Stimulated activated CD4-positive, alpha-beta T cell treated with anti-CD3 and anti-CD28 coated beads, Interleukin-2, amount 100 ng/mL, for 48 hours (primary cell): ENCODE measurements around the gene SETD6.
"Not testable (repeated sequence)": the region's sequence is repeated elsewhere in the genome, so short reads cannot be mapped to it uniquely, and the experiment has no call there.

Source experiments
- DNase-seq, 2 donors: peaks; one replicate each; pipeline ENCODE4 v3.0.0-alpha.2; 2020

The SETD6 gene

GRCh38 chr16:58515125-58515870 lies at the start of gene SETD6:
SETD6 (plus strand) TSS chr16:58515517; CDS start chr16:58515538, 21 bp downstream.
- DNase-seq, result peak; percentile 71 to 72

DNA sequence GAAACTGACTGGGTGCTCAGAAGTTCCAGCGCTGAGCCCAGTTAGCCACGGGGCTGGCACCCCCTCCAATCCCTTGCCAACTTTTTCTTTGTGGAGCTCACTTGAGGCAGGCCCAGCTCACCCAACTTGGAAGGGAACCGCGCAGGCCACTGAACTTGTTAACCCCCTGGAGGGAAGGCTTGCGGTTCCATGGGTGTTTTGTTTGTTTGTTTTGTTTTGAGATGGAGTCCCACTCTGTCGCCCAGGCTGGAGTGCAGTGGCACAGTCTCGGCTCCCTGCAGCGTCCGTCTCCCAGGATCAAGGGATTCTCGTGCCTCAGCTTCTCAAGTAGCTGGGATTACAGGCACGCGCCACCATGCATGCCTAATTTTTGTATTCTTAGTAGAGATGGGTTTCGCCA lies 49.5 kb upstream of the SETD6 start:
- no peak for DNase-seq

DNA sequence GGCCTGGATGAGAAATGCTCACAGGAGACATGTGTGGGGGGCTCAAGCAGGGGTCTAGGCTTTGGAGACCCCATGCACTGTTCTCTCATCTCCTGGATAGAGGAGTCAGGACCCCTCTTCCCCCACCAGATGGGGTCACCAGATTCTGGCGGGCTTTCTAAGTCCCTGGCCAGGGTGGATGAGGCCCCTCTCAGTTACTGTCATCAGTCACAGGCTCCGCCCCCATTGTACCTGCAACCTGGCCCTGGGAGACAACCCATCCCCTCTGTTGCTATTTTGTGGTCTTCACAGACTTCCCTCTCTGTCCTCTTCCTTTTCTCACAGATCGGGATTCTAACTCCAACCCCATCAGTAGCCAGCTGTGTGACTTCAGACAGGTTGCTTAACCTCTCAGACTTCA lies 48.9 kb upstream of the SETD6 start:
- no peak for DNase-seq

- no peak for DNase-seq
These were observed 47.4 kb upstream of the SETD6 start for GRCh38 chr16:58467905-58468304.

DNA sequence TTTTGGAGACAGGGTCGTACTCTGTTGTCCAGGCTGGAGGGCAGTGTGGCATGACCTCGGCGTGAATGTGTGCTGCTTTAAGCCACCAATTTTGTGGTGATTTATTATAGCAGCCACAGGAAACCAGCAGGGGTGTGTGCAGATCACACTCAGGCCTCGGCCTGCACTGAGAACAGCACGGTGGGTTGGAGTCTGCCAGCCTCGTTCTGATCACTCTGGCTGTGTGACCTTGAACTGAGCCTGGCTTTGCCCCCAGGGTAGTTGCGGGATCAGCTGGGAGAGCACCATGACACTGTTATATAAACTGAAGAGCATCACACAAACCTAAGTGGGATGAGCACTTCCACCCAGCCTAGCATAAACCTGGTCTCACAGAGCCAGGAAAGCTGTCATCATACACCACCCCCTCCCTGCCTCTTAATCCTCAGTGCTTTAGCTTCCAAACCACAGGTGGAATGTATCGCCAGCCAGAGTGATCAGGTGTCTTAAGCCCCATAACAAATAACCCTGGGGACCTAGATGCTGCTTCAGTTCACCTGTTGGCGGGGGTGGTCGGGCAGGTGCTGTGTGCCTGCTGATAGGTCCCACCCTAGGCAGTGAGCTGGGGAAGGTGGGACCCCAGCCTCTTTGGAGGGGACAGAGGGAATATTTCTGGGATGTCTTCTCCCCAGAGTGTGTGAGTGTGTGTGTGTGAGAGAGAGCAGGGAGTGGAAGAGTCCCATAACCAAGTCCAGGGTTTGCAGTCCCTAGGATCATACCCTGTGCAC lies 43.9 kb upstream of the SETD6 start:
- no peak for DNase-seq

GRCh38 chr16:58472266-58472665 lies 43.1 kb upstream of the SETD6 start:
- no peak for DNase-seq

DNA sequence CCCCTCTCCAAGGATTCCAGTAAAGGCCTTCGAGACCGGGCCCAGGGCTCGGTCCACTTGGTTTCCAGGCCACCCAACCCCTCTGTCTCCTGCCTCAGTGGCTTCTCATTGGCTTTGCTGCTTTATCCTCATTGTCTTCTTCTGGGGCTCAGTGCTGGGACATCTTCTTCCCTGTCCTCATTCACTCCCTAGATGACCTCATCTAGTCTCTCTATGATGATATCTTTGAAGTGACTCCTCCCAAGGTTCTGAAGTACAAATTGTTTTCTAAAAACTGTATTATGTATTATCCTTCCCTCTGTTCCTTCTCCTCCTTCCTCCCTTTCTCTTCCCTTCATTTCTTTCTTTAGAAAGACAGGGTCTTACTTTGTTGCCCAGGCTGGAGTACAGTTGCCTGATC lies 42.5 kb upstream of the SETD6 start:
- DNase-seq, result no peak

DNA sequence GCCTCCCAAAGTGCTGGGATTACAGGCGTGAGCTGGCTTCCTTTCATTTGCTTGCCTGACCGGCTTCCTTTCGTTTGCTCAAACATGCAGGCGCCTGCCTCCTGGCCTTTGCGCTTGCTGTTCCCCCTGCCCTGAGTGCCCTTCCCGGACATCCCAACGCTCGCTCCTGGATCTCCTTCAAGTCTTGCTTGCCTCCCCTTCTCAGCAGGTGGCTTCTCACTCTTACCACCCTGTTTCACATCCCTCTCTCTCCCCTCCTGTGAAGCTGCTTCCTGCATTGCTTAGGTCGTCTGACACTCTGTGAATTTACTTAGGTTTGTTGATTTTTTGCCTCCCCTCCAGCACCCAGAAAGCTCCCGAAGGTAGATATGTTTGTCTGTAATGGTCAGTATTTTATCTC lies 41.0 kb upstream of the SETD6 start:
- DNase-seq, result no peak

DNA sequence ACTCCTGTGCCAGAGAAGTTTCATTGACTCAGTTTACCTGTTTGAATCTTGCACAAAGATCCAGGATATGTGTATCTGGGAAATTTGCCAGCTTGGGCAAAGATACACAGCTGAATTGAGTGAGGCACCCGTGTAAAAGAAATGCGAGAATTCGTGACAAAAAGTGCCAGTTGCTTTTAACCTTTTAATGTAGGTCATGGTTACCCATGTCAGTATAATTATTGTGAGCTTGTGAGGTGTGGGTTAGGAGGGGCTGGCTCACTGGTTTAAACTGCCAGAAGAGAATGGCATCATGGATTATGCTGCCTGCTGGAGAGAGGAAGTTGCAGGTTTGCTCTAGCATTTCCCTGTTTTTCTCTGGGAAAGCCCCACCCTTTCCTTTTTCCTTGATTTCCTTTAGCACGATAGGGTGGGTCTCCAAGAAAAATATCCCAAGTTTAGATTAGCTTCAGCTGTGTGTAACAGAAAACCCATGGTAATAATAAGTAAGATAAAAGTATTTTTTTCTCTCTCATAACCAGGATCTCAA lies 40.2 kb upstream of the SETD6 start:
- no peak for DNase-seq

- no peak for DNase-seq
These were observed 38.5 kb upstream of the SETD6 start for GRCh38 chr16:58476791-58477190.

- DNase-seq, result no peak
These were observed 36.9 kb upstream of the SETD6 start for GRCh38 chr16:58478427-58478826.

- DNase-seq, result no peak
These were observed 34.0 kb upstream of the SETD6 start for GRCh38 chr16:58481226-58481869.

DNA sequence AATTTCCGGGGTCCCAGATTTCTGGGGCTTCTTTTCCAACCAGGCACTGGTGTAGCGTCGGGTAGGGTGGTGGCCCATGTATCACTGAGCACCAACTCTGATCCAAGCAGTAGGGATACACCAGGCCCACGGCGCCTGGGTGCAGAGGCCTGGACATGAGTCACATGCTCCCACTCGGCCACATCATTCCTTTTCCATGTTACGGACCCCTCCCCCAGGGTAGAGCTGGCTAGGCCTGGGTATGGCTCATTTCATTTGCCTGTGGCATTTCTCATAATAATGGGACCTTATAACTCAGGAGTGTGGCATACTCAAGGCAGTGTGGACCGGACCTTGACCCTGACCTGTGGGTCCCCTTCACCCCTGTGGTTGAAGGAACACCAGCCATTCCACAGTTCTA lies 33.4 kb upstream of the SETD6 start:
- DNase-seq, result no peak

DNA sequence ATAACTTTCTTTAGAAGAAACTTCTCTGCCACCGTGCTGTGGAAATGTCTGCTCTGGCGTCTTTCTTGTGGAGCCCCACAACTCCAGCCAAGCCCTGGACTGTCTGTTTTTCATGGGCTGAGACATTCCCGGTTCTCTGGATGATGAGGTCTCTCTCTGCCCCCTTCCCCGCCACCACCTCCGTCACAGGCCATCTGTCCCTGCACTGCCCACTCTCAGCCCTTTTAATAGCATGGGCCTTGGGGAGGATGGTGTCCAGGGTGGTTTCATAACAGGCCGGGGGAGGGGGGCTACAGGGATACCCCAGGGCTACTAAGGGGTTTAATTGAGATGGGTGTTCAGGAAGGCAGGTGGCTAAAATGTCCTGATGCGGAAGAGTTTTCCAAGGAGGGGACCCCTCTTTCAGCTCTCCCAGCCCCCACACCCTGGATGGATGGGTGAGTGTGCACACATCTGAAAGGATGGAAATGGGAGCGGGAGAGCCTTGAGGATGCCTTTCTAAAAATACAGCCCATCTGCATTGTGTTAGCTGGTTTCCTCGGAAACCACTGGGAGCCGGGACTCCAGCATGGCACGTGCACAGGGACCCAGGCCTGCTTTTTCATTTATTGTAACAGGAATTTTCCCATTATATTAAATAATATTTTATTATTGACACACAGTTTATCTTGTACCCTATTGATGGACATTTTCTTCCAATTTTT lies 30.0 kb upstream of the SETD6 start:
- no peak for DNase-seq

- DNase-seq, result peak; percentile 62 to 76
These were observed 27.6 kb upstream of the SETD6 start for GRCh38 chr16:58487566-58488351.

DNA sequence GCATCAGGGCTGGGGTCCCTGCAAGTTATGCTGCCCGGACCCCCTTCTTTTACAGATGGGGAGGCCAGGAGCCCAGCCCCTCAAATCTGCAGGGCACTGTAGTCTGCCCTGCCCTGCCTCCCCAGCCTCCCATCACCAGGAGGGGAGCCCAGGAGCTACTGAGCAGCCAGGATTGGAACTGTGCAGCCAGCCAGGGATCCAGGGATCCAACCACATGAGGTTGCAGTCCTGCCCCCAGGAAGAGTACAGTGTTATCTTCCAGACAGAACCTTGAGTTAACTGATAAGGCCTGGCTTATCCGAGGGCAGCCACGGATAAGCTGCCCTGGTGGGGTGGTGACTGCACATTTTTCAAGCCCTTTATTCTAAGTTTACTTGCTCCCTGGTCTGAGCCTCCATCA lies 26.8 kb upstream of the SETD6 start:
- DNase-seq, result no peak

- DNase-seq, result no peak
These were observed 25.3 kb upstream of the SETD6 start for GRCh38 chr16:58490065-58490464.

DNA sequence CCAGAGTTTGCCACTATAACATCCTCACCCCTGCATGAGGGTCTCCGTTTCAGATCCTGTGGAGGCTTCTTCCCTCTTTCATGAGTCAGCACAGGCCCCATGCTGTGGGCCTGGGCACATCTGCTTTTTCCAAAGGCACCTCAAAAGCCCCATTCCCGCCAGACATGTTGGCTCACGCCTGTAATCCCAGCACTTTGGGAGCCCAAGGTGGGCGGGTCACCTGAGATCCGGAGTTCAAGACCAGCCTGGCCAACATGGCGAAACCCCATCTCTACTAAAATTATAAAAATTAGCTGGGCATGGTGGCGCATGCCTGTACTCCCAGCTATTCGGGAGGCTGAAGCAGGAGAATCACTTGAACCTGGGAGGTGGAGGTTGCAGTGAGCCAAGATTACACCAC lies 24.8 kb upstream of the SETD6 start:
- not testable (repeated sequence) for DNase-seq

DNA sequence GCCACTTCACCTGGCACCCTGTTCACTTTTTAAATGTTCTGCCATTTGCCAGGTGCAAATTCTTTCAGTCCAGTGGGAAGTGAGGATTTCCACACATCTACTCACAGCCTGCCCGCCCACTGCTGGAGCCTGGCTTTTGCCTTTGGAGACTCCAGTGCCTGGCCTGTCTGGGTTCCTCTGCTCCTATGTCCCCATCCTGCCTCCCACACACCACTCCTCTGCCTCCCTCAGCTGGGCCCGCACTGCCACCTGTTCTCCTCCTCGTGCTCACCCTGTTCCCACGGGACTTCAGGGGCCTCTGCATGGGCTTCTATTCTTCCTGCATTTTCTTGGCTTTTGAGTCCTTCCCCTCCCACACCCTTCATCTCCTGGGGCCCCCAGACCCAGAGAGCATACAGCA lies 23.3 kb upstream of the SETD6 start:
- no peak for DNase-seq

DNA sequence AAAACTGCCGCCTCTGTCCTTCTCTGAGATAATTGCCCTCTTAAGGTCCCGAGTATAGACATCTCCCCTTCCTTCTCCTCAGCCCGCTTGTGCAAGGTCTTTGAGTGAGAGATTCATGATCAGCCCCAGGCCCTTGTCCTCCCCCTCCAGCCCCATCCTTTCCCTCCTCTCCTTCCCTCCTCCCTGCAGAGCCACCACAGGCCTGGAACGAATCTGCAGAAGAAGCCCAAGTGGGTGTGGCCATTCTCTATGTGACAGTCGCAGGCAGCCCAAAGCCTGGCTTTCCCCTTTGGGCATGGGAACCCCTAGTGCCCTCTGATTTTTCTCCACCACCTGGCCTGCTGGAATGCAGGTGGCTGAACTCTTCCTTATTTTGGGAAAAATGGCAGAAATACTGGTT lies 22.6 kb upstream of the SETD6 start:
- no peak for DNase-seq

DNA sequence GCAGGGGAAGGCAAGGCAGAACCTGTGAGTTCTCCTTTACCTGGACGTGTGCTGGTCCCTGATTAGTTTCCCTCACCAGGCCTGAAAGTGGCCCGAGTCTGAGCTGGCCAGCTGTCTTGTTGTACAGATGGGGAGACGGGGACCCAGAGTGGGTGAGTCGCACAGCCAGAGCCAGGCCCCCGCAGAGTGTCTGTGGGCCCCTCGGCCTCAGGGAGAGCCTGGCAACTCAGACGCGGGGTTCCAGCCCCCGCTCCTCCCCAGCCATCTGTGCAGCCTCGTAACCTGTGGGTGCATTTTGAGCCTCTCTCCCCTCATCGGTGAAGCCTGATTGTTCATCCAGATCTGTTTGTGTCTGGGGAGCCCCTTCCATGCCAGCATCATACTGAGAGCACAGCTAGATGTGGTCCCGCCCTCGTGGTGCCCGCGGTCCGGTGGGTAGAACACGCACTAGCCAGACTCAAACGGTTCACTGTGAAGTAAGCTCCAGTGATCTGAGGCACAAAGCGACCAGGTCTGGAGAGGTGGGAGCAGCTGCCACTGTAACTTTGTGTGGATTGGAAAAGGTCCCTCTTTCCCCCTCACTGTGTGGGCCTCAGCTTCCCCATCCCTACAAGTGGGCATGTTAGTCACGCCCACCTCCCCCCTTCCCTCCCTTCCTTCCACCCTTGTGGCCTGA lies 21.4 kb upstream of the SETD6 start:
- DNase-seq, result no peak
